Measurements from ENCODE around the gene MAML3. TPM values are rescaled to one million over a fixed set of nuclear protein-coding genes. Genes with fewer than 3 reads are reported as not detected.

MAML3 gene
- total RNA-seq, 1 donor from 2014 or later = 7.3 TPM

- DNase-seq (ENCODE audit: low spot score) = no peak
Measured at GRCh38 chr4:139736661-139737060, 417.3 kb downstream of the MAML3 start.

GRCh38 chr4:139736274-139736660, 417.7 kb downstream of the MAML3 start:
- no peak for DNase-seq (ENCODE audit: low spot score)

GRCh38 chr4:139735381-139736273, 418.4 kb downstream of the MAML3 start:
- no peak for DNase-seq (ENCODE audit: low spot score)

GRCh38 chr4:139734875-139735380, 419.1 kb downstream of the MAML3 start:
- DNase-seq (ENCODE audit: low spot score) = peak; percentile 95

- no peak for DNase-seq (ENCODE audit: low spot score)
Measured at GRCh38 chr4:139734201-139734874, 419.6 kb downstream of the MAML3 start.

GRCh38 chr4:139732991-139733570, 420.9 kb downstream of the MAML3 start:
- no peak for DNase-seq (ENCODE audit: low spot score)

GRCh38 chr4:139728840-139729239, 425.1 kb downstream of the MAML3 start:
- no peak for DNase-seq (ENCODE audit: low spot score)

DNA sequence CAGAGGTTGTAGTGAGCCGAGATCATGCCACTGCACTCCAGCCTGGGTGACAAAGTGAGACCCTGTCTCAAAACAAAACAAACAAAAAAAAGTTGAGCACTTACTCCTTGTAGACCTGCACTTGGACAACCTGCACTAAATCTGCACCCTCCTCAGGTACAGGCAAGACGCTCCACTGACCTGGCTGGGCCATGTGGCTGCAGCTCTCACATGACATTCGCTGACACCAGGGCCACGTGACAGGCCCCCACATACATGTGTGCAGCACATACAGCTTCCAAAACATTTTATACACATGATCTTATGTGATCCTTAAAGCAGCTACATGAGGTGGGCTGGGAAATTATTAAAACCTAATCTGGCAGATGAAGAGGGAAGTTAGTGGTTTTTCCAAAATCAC, 425.8 kb downstream of the MAML3 start:
- DNase-seq (ENCODE audit: low spot score) = no peak

GRCh38 chr4:139726615-139727014, 427.4 kb downstream of the MAML3 start:
- no peak for DNase-seq (ENCODE audit: low spot score)

- DNase-seq (ENCODE audit: low spot score) = no peak
Measured at GRCh38 chr4:139725236-139725635, 428.7 kb downstream of the MAML3 start.

DNA sequence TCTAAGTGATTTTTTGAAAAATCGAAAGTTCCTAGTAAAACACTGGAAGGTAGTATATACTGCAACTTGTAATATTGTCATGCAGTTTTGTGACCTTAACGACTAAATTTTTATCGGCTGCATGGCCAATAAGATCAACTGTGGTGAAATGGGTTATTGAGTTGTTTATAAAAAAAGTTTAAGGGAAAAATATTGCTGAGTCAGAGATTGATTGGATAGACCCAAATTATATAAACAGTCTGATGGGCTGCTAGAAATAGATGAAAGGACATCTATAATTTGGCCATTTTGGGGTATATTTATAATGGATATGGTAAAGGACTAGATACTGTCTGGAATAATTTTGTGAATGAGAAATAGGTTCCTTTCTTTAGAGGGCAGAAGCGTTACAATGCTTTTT, 432.2 kb downstream of the MAML3 start:
- DNase-seq (ENCODE audit: low spot score) = no peak

GRCh38 chr4:139720806-139721205, 433.2 kb downstream of the MAML3 start:
- no peak for DNase-seq (ENCODE audit: low spot score)

GRCh38 chr4:139719381-139720101, 434.4 kb downstream of the MAML3 start:
- DNase-seq (ENCODE audit: low spot score) = no peak

DNA sequence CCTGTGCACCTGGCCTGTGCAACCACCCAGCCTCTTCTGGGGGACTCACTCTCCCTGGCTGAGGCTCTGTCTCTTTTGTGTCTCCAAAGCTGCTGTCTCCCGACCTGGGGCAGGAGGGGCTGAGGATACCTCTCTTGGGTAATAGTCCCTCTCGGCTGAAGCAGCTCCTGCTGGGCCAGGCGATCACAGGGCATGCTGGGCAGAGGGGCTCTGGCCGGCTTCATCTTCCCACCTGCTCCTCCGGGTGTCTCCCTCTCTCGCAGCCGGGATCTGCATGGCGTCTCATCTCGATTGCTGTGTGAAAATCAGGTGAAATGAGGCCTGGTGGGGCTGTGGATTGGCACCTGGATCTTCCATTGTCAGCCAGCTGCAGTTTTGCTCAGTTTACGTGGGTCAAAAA, 435.2 kb downstream of the MAML3 start:
- no peak for DNase-seq (ENCODE audit: low spot score)

GRCh38 chr4:139718358-139718757, 435.6 kb downstream of the MAML3 start:
- no peak for DNase-seq (ENCODE audit: low spot score)

DNA sequence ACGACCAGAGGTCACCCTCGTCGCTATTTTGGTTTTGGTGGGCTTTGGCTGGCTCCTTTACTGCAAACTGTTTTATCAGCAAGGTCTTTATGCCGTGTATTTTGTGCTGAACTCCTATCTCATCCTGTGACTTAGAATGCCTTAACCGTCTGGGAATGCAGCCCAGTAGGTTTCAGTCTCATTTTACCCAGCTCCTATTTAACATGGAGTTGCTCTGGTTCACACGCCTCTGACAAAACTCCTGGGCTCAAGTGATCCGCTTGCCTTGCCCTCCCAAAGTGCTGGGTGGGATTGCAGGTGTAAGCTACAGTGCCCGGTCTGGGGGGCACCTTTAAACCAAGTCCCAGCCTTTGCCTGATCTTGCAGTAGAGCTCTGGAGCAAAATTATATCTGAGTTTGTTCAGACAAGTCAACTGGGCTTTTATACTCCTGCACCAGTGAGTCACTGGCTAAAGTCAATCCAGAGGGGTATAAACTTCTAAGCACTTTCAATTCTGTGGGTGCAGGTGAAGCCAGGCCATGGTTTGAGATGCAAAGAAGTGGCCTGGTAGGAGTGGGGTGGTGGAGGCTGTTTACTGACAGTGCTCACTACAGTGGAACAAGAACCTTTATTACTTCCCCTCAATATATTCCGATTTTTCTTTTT, 438.1 kb downstream of the MAML3 start:
- DNase-seq (ENCODE audit: low spot score) = no peak

DNA sequence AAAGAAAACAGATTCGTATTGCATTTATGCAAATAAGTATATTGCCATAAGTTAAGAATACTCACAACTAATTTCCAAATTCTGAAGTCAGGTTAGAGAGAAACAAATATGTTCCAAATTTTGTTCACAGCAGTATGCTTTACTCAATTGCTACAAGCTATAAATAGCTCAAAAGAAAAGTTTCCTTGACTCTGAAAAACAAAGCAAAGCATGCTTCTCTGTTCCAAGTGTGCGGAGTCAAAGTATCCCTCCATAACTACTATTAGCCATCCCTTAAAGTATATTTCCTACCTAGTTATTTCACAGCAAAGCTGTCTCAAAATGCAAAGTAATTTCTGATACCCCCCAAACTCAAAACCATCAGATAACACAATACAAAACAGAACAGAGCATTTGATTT, 441.1 kb downstream of the MAML3 start:
- no peak for DNase-seq (ENCODE audit: low spot score)

- DNase-seq (ENCODE audit: low spot score) = no peak
Measured at GRCh38 chr4:139711461-139711860, 442.5 kb downstream of the MAML3 start.

- DNase-seq (ENCODE audit: low spot score) = no peak
Measured at GRCh38 chr4:139710073-139710472, 443.9 kb downstream of the MAML3 start.

DNA sequence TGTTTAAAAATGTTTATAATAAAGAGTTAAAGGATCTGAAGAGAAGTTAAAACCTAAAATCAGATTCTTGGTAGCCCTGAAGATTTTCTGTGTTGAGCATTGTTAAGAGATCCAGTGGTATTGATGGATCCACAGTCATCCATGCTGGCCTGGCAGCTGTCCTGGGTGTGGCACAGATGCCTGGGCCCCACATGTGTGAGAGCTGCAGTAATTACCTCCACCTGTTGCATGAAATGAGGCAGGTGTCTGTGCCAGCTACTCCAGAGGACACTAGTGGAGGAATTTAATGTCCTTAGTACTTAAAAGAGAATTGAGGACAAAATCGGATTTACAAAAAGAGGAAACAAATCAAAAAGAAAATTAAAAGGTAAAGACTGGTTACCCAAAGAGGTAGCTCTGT, 444.3 kb downstream of the MAML3 start:
- no peak for DNase-seq (ENCODE audit: low spot score)

GRCh38 chr4:139704915-139705485, 449.0 kb downstream of the MAML3 start:
- DNase-seq (ENCODE audit: low spot score) = no peak
